ENCODE data around the gene NLRC5.

The NLRC5 gene

GRCh38 chr16:57084257-57084770 lies 95.0 kb downstream of the NLRC5 start (continued):
- TF ChIP-seq ZNF692 (tag by site-specific recombination; IDR thresholded peaks at IDR 0.05) (peak; percentile 95), TRIM28 (IDR thresholded peaks at IDR 0.05; ENCODE audit: borderline replicate concordance, low read length) (no peak), ZNF214 (tag by site-specific recombination; IDR thresholded peaks at IDR 0.05; ENCODE audit: borderline replicate concordance) (no peak), SCRT2 (tag by site-specific recombination; IDR thresholded peaks at IDR 0.05) (no peak), ZNF518A (tag by site-specific recombination; conservative IDR thresholded peaks at IDR 0.05; ENCODE audit: low read depth) (peak; percentile 49; the same call in 1 of the 2 replicates), MYNN (tag by site-specific recombination; IDR thresholded peaks at IDR 0.05; ENCODE audit: borderline replicate concordance) (no peak), KLF16 (tag by site-specific recombination; IDR thresholded peaks at IDR 0.05) (no peak), ZNF501 (tag by site-specific recombination; IDR thresholded peaks at IDR 0.05) (0 out of 2 replicates have a peak, but pooled peaks have one; percentile 28), ZNF335 (tag by site-specific recombination; conservative IDR thresholded peaks at IDR 0.05) (peak; percentile 85), ZNF549 (tag by site-specific recombination; IDR thresholded peaks at IDR 0.05) (no peak), ZNF112 (tag by site-specific recombination; IDR thresholded peaks at IDR 0.05) (no peak)

GRCh38 chr16:57084996-57085395 lies 95.6 kb downstream of the NLRC5 start:
- no peaks in the 10 kb centered on the region for H3K9me3 ChIP-seq (ENCODE audit: control insufficient read depth, insufficient read depth, low read depth, low read length)
- no peak overlapping the region for H3K4me3 ChIP-seq (ENCODE audit: low read depth, low read length)
- no peak overlapping the region for H3K27ac ChIP-seq (ENCODE audit: extremely low read depth, low read depth, low read length)
- no peaks in the 10 kb centered on the region for H3K4me1 ChIP-seq (ENCODE audit: control insufficient read depth, insufficient read depth, low read length)
- no peaks in the 10 kb centered on the region for H3K36me3 ChIP-seq (ENCODE audit: control insufficient read depth in 2 of 2, insufficient read depth in 1 of 2, low read length in 2 of 2)
- ChIA-PET POLR2A (interaction anchor here (1.2 kb wide), 1 partner anchor 9 kb away, joined by 4 read pairs; no protein-coding TSS in a partner anchor), CTCF (interaction anchor here (0.6 to 3.1 kb wide), 17 partner anchors 8 to 335 kb away, joined by 3 to 24 read pairs (median 12); partner anchors contain the start of gene CPNE2)
- TF ChIP-seq ZBTB10 (tag by site-specific recombination; IDR thresholded peaks at IDR 0.05) (no peak), REST (tag by site-specific recombination; IDR thresholded peaks at IDR 0.05) (no peak), ZNF423 (tag by site-specific recombination; IDR thresholded peaks at IDR 0.05) (no peak), ZNF449 (tag by site-specific recombination; IDR thresholded peaks at IDR 0.05) (no peak), ZNF148 (tag by site-specific recombination; IDR thresholded peaks at IDR 0.05; ENCODE audit: borderline replicate concordance) (no peak), TCF7L2 (IDR thresholded peaks at IDR 0.05; ENCODE audit: borderline replicate concordance, low read depth, low read length) (no peak), ZNF555 (tag by site-specific recombination; conservative IDR thresholded peaks at IDR 0.05) (no peak), ZNF394 (tag by site-specific recombination; IDR thresholded peaks at IDR 0.05; ENCODE audit: borderline replicate concordance) (no peak)
